Measurements from ENCODE around the gene SLC13A3.

- no peak for TF ChIP-seq CTCF (conservative IDR thresholded peaks at IDR 0.05; ENCODE audit: low read depth, low read length)
- no peak for TF ChIP-seq RAD21 (IDR thresholded peaks at IDR 0.05; ENCODE audit: low read length)
- TF ChIP-seq USF2 (IDR thresholded peaks at IDR 0.05; ENCODE audit: low read depth, low read length): no peak
- TF ChIP-seq MXI1 (IDR thresholded peaks at IDR 0.05; ENCODE audit: borderline replicate concordance, low read depth, low read length): no peak
- no peak for TF ChIP-seq CHD1 (IDR thresholded peaks at IDR 0.05; ENCODE audit: low read depth, low read length)
- TF ChIP-seq POLR2A (IDR thresholded peaks at IDR 0.05; ENCODE audit: low read depth, low read length): no peak
- TF ChIP-seq RFX5 (IDR thresholded peaks at IDR 0.05; ENCODE audit: low read depth, low read length): no peak
- no peak for TF ChIP-seq ELK1 (IDR thresholded peaks at IDR 0.05; ENCODE audit: borderline replicate concordance, low read depth, low read length)
- no peak for TF ChIP-seq BHLHE40 (IDR thresholded peaks at IDR 0.05; ENCODE audit: low read depth, low read length)
- TF ChIP-seq MAFK (IDR thresholded peaks at IDR 0.05; ENCODE audit: low read depth, low read length): no peak
- TF ChIP-seq MAZ (IDR thresholded peaks at IDR 0.05; ENCODE audit: borderline replicate concordance, low read depth, low read length): no peak
- TF ChIP-seq NFE2L2 (IDR thresholded peaks at IDR 0.05; ENCODE audit: low read depth, low read length): no peak
- TF ChIP-seq CEBPB (IDR thresholded peaks at IDR 0.05; ENCODE audit: low read depth, low read length): no peak
These were observed 100.8 kb downstream of the SLC13A3 start, which contains the start of gene OCSTAMP for GRCh38 chr20:46550461-46550860.
